ENCODE results near the gene TAOK1. TPM values are rescaled to one million over a fixed set of nuclear protein-coding genes. Genes with fewer than 3 reads are reported as not detected.

TAOK1 gene
- total RNA-seq, 1 donor from 2014 or later: 89.1 TPM

DNA sequence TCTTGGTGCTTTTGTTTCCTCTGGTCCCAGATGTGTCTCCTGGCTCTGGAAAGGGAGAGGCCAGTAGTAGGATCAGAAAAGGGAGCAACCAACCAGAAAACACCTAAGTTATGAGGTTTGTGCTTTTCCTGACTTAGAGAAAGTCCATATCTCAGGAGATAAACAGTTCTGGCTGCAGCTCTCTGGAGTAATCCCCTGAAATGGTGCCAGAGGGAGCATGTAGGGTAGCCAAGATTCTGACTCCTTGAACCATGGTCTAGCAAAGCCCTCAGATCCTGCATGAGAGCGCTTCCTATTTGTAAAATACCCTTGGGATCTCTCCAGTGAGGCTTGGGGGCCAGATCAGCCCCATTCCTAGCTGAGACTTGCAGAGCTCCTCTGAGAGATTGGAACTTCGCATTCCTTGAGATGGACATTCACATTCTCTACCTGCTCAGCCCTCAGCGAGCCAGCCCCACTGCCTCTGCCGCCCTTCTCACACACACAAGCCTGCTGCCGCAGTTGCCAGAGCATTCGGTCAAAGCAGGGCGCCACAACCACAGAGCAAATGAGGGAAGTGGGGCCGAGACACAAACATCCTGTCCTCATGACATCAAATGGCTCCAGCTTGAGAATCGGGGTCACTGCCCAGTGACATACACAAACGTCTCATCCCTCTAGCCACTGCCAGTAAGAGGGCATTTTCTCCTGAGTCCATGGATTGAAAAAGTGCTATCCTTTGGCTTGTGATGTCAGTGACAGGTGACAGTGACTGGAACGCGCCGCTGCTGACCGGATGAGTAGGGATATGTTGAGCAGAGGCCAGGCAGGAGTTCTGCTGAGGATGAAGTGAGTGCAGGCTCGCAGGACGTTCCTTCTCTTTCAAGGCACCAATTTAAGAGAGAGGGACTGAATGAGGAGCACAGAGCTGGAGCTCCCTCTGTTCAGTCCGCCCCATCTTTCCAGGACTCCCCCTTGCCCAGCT, 171.7 kb downstream of the TAOK1 start:
- Mint-ChIP-seq H3K27me3 (peaks cover 76% of the 10 kb centered on the region), H3K36me3 (ENCODE audit: insufficient read depth) (no peaks in the 10 kb centered on the region), H3K4me3 (ENCODE audit: low read depth) (no peak overlapping the region), H3K27ac (no peak overlapping the region), H3K9me3 (ENCODE audit: low read depth) (no peaks in the 10 kb centered on the region), H3K4me1 (ENCODE audit: low read depth) (peaks cover 9% of the 10 kb centered on the region)
- no peak for DNase-seq (ENCODE audit: low spot score, unreplicated experiment)
- TF ChIP-seq, protein P1, sequence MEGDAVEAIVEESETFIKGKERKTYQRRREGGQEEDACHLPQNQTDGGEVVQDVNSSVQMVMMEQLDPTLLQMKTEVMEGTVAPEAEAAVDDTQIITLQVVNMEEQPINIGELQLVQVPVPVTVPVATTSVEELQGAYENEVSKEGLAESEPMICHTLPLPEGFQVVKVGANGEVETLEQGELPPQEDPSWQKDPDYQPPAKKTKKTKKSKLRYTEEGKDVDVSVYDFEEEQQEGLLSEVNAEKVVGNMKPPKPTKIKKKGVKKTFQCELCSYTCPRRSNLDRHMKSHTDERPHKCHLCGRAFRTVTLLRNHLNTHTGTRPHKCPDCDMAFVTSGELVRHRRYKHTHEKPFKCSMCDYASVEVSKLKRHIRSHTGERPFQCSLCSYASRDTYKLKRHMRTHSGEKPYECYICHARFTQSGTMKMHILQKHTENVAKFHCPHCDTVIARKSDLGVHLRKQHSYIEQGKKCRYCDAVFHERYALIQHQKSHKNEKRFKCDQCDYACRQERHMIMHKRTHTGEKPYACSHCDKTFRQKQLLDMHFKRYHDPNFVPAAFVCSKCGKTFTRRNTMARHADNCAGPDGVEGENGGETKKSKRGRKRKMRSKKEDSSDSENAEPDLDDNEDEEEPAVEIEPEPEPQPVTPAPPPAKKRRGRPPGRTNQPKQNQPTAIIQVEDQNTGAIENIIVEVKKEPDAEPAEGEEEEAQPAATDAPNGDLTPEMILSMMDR (IDR thresholded peaks at IDR 0.05; ENCODE audit: unreplicated experiment): no peak

DNA sequence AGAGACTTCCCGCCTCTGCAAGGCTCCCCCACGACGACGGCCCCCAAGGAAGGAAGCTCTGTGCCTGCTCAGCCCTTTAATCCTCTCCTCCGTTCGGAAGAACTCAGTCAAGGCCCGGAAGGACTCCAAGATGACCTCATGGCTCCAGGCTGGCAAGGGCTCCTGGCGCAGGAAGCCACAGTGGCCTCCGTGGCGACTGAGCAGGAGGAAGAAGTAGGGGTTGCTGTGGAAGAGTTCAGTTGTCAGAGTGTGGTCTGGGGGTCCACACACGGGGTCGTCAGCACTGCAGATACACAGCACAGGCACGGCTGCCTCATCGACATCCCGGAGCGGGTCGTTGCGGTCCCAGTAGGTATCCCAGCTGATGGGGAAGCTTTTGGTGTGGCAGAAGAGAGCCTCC, 172.5 kb downstream of the TAOK1 start:
- H3K27ac Mint-ChIP-seq: no peak overlapping the region
- no peaks in the 10 kb centered on the region for H3K9me3 Mint-ChIP-seq (ENCODE audit: low read depth)
- no peak overlapping the region for H3K4me3 Mint-ChIP-seq (ENCODE audit: low read depth)
- no peak for DNase-seq (ENCODE audit: low spot score, unreplicated experiment)
- H3K36me3 Mint-ChIP-seq (ENCODE audit: insufficient read depth): no peaks in the 10 kb centered on the region
- H3K27me3 Mint-ChIP-seq: peaks cover 68% of the 10 kb centered on the region
- peaks cover 4% of the 10 kb centered on the region for H3K4me1 Mint-ChIP-seq (ENCODE audit: low read depth)
- TF ChIP-seq, protein P1 (IDR thresholded peaks at IDR 0.05; ENCODE audit: unreplicated experiment): no peak

DNA sequence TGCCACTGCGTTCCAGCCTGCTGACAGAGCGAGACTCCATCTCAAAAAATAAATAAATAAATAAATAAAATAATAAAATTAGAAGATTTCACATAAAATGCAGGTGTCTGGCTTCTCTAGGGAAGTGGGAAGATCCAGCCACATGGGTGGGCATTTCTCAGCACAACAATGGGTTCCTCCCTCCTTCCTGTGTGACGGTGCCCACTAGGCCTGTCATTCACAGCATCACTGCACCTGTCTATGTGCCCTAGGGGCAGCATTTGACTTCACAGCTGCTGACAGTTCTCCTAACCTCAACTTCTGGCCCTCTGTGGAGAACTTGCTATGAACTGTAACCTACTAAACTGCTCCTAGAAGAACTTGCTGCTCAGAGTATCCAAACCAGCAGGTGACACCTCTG, 173.7 kb downstream of the TAOK1 start:
- no peaks in the 10 kb centered on the region for H3K36me3 Mint-ChIP-seq (ENCODE audit: insufficient read depth)
- H3K27ac Mint-ChIP-seq: no peak overlapping the region
- TF ChIP-seq, protein P1 (IDR thresholded peaks at IDR 0.05; ENCODE audit: unreplicated experiment): no peak
- peaks cover 63% of the 10 kb centered on the region for H3K27me3 Mint-ChIP-seq
- no peaks in the 10 kb centered on the region for H3K9me3 Mint-ChIP-seq (ENCODE audit: low read depth)
- H3K4me3 Mint-ChIP-seq (ENCODE audit: low read depth): no peak overlapping the region
- peaks cover 7% of the 10 kb centered on the region for H3K4me1 Mint-ChIP-seq (ENCODE audit: low read depth)
- no peak for DNase-seq (ENCODE audit: low spot score, unreplicated experiment)

DNA sequence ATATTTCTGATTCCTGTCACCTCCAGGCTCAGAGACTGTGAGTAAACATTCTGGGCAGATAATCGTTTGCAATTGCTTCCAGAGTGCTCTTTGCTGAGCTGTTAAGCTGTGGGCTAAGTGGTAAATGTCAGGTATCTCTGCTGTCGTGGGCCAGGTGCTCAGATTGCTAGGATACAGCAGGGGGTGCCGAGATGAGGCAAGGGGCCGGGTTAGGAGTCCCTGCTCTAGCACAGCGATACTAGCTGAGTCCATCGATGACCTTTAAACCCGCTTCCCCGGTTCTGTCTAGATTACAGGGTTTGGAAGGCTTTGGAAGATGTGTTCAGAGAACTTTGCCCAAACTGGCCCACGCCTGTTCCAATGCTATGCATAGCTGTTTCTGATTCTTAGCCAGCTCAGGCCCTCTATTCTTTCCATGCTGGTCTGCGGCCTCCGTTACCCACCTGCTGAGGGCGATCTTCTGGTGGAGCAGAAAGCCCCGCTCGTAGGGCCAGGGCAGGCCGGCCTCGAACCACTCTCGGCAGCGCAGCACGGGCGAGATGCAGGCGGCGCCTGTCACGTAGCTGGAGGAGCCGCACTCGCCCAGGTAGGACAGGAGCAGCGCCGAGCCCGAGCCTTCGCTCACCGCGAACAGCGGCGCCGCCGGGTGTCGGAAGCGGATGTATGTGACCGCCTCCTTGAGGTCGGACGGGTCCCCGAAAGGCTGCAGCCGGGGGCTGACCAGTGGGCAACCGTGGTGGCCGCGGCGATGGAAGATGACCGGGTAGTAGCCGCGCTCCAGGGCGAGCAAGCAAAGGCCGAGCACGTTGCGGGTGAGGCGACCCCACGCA, 175.7 kb downstream of the TAOK1 start:
- DNase-seq (ENCODE audit: low spot score, unreplicated experiment): no peak
- Mint-ChIP-seq H3K36me3 (ENCODE audit: insufficient read depth) (peaks cover 3% of the 10 kb centered on the region), H3K27me3 (peaks cover 50% of the 10 kb centered on the region), H3K4me1 (ENCODE audit: low read depth) (peaks cover 13% of the 10 kb centered on the region), H3K4me3 (ENCODE audit: low read depth) (peak overlapping the region; percentile 66), H3K9me3 (ENCODE audit: low read depth) (no peaks in the 10 kb centered on the region), H3K27ac (peak overlapping the region; percentile 79)
- TF ChIP-seq, protein P1 (IDR thresholded peaks at IDR 0.05; ENCODE audit: unreplicated experiment): peak; percentile 28

Measured in progenitor cell of endocrine pancreas (in vitro differentiated cells).